ENCODE measurements around the gene ORAI3. TPM values are rescaled to one million over a fixed set of nuclear protein-coding genes. Genes with fewer than 3 reads are reported as not detected.

Gene ORAI3
- total and polyA plus RNA-seq, 2 of the 13 experiments (the other 11 are each of a cell fraction or from before 2014, with no cell fraction given), result 11.4 to 32.0 TPM

DNA sequence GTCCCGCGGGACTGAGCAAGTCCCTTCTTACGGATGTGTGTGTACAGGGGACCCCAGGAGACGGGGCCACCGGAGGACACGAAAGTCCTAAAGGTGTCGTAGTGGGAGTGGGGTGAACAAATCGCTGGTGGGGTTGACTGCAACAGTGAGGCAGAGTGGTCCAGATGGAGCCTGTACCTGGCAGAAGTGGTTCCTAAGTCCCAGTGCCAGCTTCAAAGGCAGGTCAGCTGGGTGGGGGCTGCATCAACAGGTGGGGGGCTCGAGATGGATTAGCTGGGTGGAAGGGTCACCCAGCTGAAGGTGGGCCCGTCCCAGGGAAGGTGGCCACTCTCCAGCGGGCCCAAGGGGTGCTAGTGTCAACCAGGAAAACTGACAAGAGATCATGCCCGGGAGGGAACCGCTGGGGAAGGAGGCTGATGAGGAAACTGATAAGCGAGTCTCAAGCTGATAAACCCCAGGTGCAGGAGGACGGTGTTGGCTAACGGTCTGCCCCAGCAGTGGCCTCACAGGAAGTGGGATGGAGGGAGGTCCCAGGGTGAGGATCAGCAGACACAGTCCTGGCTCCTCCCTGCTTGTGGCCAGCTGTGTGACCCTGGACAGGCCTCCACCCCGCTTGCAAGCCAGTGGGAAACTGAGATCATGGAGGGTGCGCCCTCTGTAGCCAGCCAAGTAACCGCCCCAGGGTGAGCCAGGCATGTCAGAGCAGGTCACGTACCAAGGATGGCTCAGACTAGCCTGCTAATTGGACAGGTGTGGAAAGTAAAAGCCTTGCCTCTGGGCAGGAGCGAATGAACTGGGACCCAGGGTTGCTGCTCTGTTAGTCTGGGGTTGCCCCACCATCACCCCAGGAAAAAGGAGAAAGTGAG, 1.0 kb downstream of the ORAI3 start (continued):
- peak; percentile 95 for TF ChIP-seq ZNF614 (CRISPR knock-in tag; IDR thresholded peaks at IDR 0.05; ENCODE audit: borderline replicate concordance)
- TF ChIP-seq, protein P1, sequence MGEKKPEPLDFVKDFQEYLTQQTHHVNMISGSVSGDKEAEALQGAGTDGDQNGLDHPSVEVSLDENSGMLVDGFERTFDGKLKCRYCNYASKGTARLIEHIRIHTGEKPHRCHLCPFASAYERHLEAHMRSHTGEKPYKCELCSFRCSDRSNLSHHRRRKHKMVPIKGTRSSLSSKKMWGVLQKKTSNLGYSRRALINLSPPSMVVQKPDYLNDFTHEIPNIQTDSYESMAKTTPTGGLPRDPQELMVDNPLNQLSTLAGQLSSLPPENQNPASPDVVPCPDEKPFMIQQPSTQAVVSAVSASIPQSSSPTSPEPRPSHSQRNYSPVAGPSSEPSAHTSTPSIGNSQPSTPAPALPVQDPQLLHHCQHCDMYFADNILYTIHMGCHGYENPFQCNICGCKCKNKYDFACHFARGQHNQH (CRISPR knock-in tag; IDR thresholded peaks at IDR 0.05), result peak; percentile 96
- TF ChIP-seq, protein P2, sequence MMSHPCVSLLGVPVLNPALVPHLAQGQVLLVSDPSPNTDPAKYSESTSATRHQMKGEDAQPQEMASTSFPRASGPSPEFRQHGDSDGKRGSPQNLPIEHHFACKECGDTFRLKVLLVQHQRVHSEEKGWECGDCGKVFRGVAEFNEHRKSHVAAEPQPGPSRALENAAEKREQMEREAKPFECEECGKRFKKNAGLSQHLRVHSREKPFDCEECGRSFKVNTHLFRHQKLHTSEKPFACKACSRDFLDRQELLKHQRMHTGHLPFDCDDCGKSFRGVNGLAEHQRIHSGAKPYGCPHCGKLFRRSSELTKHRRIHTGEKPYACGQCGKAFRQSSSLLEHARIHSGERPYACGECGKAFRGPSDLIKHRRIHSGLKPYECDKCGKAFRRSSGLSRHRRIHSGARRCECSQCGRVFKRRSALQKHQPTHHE (CRISPR knock-in tag; IDR thresholded peaks at IDR 0.05; ENCODE audit: borderline replicate concordance), result peak; percentile 69; the same call in 1 of the 2 replicates
- TF ChIP-seq, protein P3, sequence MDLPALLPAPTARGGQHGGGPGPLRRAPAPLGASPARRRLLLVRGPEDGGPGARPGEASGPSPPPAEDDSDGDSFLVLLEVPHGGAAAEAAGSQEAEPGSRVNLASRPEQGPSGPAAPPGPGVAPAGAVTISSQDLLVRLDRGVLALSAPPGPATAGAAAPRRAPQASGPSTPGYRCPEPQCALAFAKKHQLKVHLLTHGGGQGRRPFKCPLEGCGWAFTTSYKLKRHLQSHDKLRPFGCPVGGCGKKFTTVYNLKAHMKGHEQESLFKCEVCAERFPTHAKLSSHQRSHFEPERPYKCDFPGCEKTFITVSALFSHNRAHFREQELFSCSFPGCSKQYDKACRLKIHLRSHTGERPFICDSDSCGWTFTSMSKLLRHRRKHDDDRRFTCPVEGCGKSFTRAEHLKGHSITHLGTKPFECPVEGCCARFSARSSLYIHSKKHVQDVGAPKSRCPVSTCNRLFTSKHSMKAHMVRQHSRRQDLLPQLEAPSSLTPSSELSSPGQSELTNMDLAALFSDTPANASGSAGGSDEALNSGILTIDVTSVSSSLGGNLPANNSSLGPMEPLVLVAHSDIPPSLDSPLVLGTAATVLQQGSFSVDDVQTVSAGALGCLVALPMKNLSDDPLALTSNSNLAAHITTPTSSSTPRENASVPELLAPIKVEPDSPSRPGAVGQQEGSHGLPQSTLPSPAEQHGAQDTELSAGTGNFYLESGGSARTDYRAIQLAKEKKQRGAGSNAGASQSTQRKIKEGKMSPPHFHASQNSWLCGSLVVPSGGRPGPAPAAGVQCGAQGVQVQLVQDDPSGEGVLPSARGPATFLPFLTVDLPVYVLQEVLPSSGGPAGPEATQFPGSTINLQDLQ (CRISPR knock-in tag; IDR thresholded peaks at IDR 0.05), result 0 out of 2 replicates have a peak, but pooled peaks have one; percentile 57
- TF ChIP-seq MIER2 (CRISPR knock-in tag; IDR thresholded peaks at IDR 0.05), result peak; percentile 65
- TF ChIP-seq IKZF4 (CRISPR knock-in tag; IDR thresholded peaks at IDR 0.05; ENCODE audit: borderline replicate concordance, low read depth, not compliant biosample characterization), result peak; percentile 91
- TF ChIP-seq, protein P4, sequence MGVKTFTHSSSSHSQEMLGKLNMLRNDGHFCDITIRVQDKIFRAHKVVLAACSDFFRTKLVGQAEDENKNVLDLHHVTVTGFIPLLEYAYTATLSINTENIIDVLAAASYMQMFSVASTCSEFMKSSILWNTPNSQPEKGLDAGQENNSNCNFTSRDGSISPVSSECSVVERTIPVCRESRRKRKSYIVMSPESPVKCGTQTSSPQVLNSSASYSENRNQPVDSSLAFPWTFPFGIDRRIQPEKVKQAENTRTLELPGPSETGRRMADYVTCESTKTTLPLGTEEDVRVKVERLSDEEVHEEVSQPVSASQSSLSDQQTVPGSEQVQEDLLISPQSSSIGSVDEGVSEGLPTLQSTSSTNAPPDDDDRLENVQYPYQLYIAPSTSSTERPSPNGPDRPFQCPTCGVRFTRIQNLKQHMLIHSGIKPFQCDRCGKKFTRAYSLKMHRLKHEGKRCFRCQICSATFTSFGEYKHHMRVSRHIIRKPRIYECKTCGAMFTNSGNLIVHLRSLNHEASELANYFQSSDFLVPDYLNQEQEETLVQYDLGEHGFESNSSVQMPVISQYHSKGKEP (CRISPR knock-in tag; IDR thresholded peaks at IDR 0.05), result 0 out of 2 replicates have a peak, but pooled peaks have one; percentile 54
- TF ChIP-seq FOSL2 (CRISPR knock-in tag; IDR thresholded peaks at IDR 0.05), result peak; percentile 64
- TF ChIP-seq, protein P5, sequence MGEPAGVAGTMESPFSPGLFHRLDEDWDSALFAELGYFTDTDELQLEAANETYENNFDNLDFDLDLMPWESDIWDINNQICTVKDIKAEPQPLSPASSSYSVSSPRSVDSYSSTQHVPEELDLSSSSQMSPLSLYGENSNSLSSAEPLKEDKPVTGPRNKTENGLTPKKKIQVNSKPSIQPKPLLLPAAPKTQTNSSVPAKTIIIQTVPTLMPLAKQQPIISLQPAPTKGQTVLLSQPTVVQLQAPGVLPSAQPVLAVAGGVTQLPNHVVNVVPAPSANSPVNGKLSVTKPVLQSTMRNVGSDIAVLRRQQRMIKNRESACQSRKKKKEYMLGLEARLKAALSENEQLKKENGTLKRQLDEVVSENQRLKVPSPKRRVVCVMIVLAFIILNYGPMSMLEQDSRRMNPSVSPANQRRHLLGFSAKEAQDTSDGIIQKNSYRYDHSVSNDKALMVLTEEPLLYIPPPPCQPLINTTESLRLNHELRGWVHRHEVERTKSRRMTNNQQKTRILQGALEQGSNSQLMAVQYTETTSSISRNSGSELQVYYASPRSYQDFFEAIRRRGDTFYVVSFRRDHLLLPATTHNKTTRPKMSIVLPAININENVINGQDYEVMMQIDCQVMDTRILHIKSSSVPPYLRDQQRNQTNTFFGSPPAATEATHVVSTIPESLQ (CRISPR knock-in tag; conservative IDR thresholded peaks at IDR 0.05), result peak; percentile 95
- peak; percentile 36; the same call in 1 of the 2 replicates for TF ChIP-seq AHR (CRISPR knock-in tag; IDR thresholded peaks at IDR 0.05)
- TF ChIP-seq SNRNP70 (IDR thresholded peaks at IDR 0.05; ENCODE audit: low read depth, low read length), result no peak
- TF ChIP-seq, protein P6, sequence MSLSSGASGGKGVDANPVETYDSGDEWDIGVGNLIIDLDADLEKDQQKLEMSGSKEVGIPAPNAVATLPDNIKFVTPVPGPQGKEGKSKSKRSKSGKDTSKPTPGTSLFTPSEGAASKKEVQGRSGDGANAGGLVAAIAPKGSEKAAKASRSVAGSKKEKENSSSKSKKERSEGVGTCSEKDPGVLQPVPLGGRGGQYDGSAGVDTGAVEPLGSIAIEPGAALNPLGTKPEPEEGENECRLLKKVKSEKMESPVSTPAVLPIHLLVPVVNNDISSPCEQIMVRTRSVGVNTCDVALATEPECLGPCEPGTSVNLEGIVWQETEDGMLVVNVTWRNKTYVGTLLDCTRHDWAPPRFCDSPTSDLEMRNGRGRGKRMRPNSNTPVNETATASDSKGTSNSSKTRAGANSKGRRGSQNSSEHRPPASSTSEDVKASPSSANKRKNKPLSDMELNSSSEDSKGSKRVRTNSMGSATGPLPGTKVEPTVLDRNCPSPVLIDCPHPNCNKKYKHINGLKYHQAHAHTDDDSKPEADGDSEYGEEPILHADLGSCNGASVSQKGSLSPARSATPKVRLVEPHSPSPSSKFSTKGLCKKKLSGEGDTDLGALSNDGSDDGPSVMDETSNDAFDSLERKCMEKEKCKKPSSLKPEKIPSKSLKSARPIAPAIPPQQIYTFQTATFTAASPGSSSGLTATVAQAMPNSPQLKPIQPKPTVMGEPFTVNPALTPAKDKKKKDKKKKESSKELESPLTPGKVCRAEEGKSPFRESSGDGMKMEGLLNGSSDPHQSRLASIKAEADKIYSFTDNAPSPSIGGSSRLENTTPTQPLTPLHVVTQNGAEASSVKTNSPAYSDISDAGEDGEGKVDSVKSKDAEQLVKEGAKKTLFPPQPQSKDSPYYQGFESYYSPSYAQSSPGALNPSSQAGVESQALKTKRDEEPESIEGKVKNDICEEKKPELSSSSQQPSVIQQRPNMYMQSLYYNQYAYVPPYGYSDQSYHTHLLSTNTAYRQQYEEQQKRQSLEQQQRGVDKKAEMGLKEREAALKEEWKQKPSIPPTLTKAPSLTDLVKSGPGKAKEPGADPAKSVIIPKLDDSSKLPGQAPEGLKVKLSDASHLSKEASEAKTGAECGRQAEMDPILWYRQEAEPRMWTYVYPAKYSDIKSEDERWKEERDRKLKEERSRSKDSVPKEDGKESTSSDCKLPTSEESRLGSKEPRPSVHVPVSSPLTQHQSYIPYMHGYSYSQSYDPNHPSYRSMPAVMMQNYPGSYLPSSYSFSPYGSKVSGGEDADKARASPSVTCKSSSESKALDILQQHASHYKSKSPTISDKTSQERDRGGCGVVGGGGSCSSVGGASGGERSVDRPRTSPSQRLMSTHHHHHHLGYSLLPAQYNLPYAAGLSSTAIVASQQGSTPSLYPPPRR (CRISPR knock-in tag; IDR thresholded peaks at IDR 0.05; ENCODE audit: borderline replicate concordance), result peak; percentile 91
